HepG2 (cell line): ENCODE results near the gene RNF126. TPM values are rescaled to one million over a fixed set of nuclear protein-coding genes. Genes with fewer than 3 reads are reported as not detected.

Experiments
- ATAC-seq: fragments of 200-7000 bp; cut with Tn5 transposase; 3 replicates; pipeline ENCODE4 v1.9.1; 2020; ENCODE audit warnings: mild to moderate bottlenecking, moderate library complexity
- BruUV-seq: library from RNA; stranded (reverse); fragments of 400-500 nt; replicated peaks from 2 replicates; lab custom pipeline; 2021; lab: Mats Ljungman, UMichigan
- CTCF ChIA-PET: fragments of 300-600 bp; formaldehyde crosslinking; extraction: SDS; loops from one replicate; lab custom pipeline; 2021; ENCODE audit warnings: low total read pairs, inconsistent platforms, low intra/inter-chr PET ratio; lab: Yijun Ruan, JAX
- POLR2A ChIA-PET: fragments of 350-600 bp; sonication (Branson Sonifier 250); formaldehyde crosslinking; loops from one replicate; lab custom pipeline; 2020; ENCODE audit warnings: antibody characterized with exemption, inconsistent platforms; lab: Yijun Ruan, JAX
- DNase-seq: peaks from one replicate; pipeline ENCODE4 v3.0.0-alpha.2; 2015; ENCODE audit warnings: low spot score
- FAIRE-seq: peaks from 3 replicates; lab custom pipeline; 2011; peaks lifted over from hg19 to GRCh38; lab: Jason Lieb, UNC
- H2AFZ ChIP-seq: one replicate; pipeline ENCODE4 v1.6.1; 2011; ENCODE audit warnings: low read length, inconsistent platforms
- H3K27ac ChIP-seq: fragments of 300-600 bp; 3 replicates; pipeline ENCODE4 v1.8.0; 2011; ENCODE audit warnings: mixed run types, mild to moderate bottlenecking, mixed read lengths, low read length, inconsistent platforms; ENCODE audit not compliant: insufficient read depth; ENCODE audit errors: extremely low read length
- H3K27me3 ChIP-seq, 2 experiments: fragments of 200-600 bp in 1 of 2; 2 replicates in 1 of 2; 3 replicates in 1 of 2; pipeline versions ENCODE4 v1.6.0 to v1.8.0; 2011; ENCODE audit warnings: low read length in 2 of 2, mild to moderate bottlenecking in 2 of 2, moderate library complexity in 2 of 2, inconsistent platforms in 1 of 2; ENCODE audit not compliant: insufficient read depth in 2 of 2, control insufficient read depth in 1 of 2
- H3K36me3 ChIP-seq, 2 experiments: fragments of 200-600 bp in 1 of 2; replicated peaks in 1 of 2; 2 replicates in 1 of 2; 3 replicates in 1 of 2; pipeline versions ENCODE4 v1.5.1 to v1.8.0; 2011; ENCODE audit warnings: low read length in 2 of 2, inconsistent platforms in 1 of 2; ENCODE audit not compliant: insufficient read depth in 2 of 2, control insufficient read depth in 1 of 2
- H3K4me1 ChIP-seq: 2 replicates; pipeline ENCODE4 v1.5.1; 2012; ENCODE audit warnings: low read length, inconsistent platforms; ENCODE audit not compliant: insufficient read depth
- H3K4me2 ChIP-seq: 2 replicates; pipeline ENCODE4 v1.6.0; 2011; ENCODE audit warnings: low read depth, low read length, inconsistent platforms
- H3K4me3 ChIP-seq, 3 experiments: fragments of 200-600 bp in 1 of 3; sonication (generic), shearing (Covaris generic) in 1 of 3; replicated peaks in 1 of 3; 2 replicates each; pipeline ENCODE4 v1.5.1; 2011 to 2016; ENCODE audit warnings: low read length in 3 of 3, inconsistent platforms in 2 of 3, low read depth in 2 of 3, mild to moderate bottlenecking in 2 of 3, control low read depth in 1 of 3, mixed read lengths in 1 of 3; ENCODE audit not compliant: insufficient read depth in 1 of 3
- H3K79me2 ChIP-seq: one replicate; pipeline ENCODE4 v1.6.1; 2011; ENCODE audit warnings: low read length, inconsistent platforms; ENCODE audit not compliant: insufficient read depth
- H3K9ac ChIP-seq: 2 replicates; pipeline ENCODE4 v1.6.0; 2011; ENCODE audit warnings: mild to moderate bottlenecking, low read depth, low read length, inconsistent platforms; ENCODE audit not compliant: insufficient read depth
- H3K9me3 ChIP-seq: 2 replicates; pipeline ENCODE4 v1.5.1; 2012; ENCODE audit warnings: mild to moderate bottlenecking, low read length
- H4K20me1 ChIP-seq: 2 replicates; pipeline ENCODE4 v1.6.0; 2011; ENCODE audit warnings: inconsistent platforms, mild to moderate bottlenecking, low read length, moderate library complexity; ENCODE audit not compliant: insufficient read depth
- KDM5B ChIP-seq: sonication (generic); formaldehyde crosslinking; IDR thresholded peaks from 2 replicates; pipeline ENCODE4 v1.4.0; 2020; ENCODE audit warnings: missing genetic modification reagents, mild to moderate bottlenecking, borderline replicate concordance
- KIAA2018 ChIP-seq: sonication (generic); formaldehyde crosslinking; IDR thresholded peaks from 2 replicates; pipeline ENCODE4 v1.5.0; 2020; ENCODE audit warnings: mild to moderate bottlenecking, missing genetic modification reagents, borderline replicate concordance
- WGBS: methylation state at CpG from one replicate; pipeline ENCODE4 v1.1.6; 2017; ENCODE audit warnings: low lambda C conversion rate; 5-methylcytosine and 5-hydroxymethylcytosine counted together
- in situ Hi-C: cut with HindIII; loops from 2 replicates; pipeline ENCODE4 v1.10.0; 2017; ENCODE audit warnings: low pct_unique_long_range_greater_than_20kb; ENCODE audit not compliant: extremely low pct_ligation_motif_present
- intact Hi-C: fragments of 100-400 bp; cut with micrococcal nuclease; formaldehyde crosslinking; loops from one replicate; pipeline ENCODE4 v1.10.0; 2022; ENCODE audit not compliant: unreplicated experiment
- polyA plus RNA-seq, 8 experiments: library from polyadenylated mRNA; depleted of rRNA in 3 of 8; stranded (reverse) in 7 of 8; unstranded in 1 of 8; fragments of >200 nt; fragmentation: Illumina TruSeq in 4 of 8; extraction: Trizol in 4 of 8; gene quantifications; 2 replicates each; pipeline versions ENCODE4 v1.2.1 to v1.2.3, GENCODE V29; 2011 to 2016; ENCODE audit warnings: low read depth in 4 of 8, missing spikeins in 1 of 8, mixed read lengths in 1 of 8; ENCODE audit not compliant: insufficient read depth in 1 of 8
- total RNA-seq, 5 experiments: library from RNA; depleted of rRNA; stranded (reverse); fragments of >200 nt; fragmentation: Illumina TruSeq; extraction: Trizol; gene quantifications; 2 replicates each; pipeline ENCODE4 v1.2.3, GENCODE V29; 2016; ENCODE audit warnings: low read depth in 1 of 5

Gene RNF126
- total and polyA plus RNA-seq, 2 of the 13 experiments (the other 11 are each of a cell fraction or from before 2014, with no cell fraction given): 23.2 to 34.0 TPM

GRCh38 chr19:648305-648704, 14.7 kb downstream of the RNF126 start:
- WGBS: 95% methylated on average over 15 of the region's 29 CpGs
- DNase-seq (no peak), ATAC-seq (no peak), FAIRE-seq (no peak)
- intact Hi-C loops: no loop called here
- Histone ChIP-seq H3K79me2 (peaks cover 13% of the 10 kb centered on the region), H3K27me3 (no peaks in the 10 kb centered on the region), H3K9ac (no peak overlapping the region), H4K20me1 (peaks cover 22% of the 10 kb centered on the region; the same call in 1 of the 2 replicates), H3K9me3 (no peaks in the 10 kb centered on the region), H3K4me3 (no peak overlapping the region), H3K27ac (no peak overlapping the region), H3K4me1 (no peaks in the 10 kb centered on the region), H3K4me2 (no peak overlapping the region), H3K36me3 (peaks cover 28 to 48% of the 10 kb centered on the region in 2 experiments; a peak in 4 of 5 replicates), H2AFZ (no peak overlapping the region)
- no peak for TF ChIP-seq KDM5B (CRISPR knock-in tag)
- no peak for TF ChIP-seq KIAA2018
- CTCF ChIA-PET: no interaction called here
- in situ Hi-C loops: no loop called here
- BruUV-seq: no TSS peak
- POLR2A ChIA-PET: no interaction called here
